Measurements from ENCODE around the gene CELA2B. TPM values are rescaled to one million over a fixed set of nuclear protein-coding genes. Genes with fewer than 3 reads are reported as not detected.
"Not testable (repeated sequence)": the region's sequence is repeated elsewhere in the genome, so short reads cannot be mapped to it uniquely, and the experiment has no call there.

Gene CELA2B
- total RNA-seq, 1 donor from 2014 or later: not detected

DNA sequence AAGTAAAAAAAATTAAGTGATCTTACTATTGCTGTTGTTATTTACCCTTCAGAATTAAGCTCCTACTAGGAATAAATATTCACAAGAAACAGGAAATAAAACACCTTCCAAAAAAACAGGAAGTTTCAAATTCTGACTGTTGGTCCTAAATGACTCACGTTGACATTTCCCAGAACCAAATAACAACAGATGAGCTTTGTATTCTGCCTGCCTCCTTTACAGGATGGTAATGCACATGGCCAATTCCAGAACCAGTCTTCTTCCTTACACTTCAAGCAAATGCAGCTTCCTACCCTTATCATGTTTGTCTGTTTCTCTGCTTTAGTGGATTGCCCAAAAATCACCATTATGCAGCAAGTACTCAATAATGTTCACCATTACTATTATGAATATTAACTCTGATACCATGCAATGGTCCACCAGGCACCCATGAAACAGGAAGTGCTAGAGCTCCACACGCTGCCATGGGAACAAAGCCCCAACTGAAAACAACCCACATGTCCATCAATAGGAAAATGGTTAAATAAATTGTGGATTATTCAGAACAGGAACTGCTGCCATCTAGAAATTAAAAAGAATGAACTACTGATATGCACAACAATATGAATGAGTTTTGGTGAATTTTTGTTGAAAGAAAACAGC, 39.2 kb downstream of the CELA2B start:
- ATAC-seq (ENCODE audit: poor library complexity) (no peak), DNase-seq (no peak)
- intact Hi-C loops (cut with DNase I): no loop called here

DNA sequence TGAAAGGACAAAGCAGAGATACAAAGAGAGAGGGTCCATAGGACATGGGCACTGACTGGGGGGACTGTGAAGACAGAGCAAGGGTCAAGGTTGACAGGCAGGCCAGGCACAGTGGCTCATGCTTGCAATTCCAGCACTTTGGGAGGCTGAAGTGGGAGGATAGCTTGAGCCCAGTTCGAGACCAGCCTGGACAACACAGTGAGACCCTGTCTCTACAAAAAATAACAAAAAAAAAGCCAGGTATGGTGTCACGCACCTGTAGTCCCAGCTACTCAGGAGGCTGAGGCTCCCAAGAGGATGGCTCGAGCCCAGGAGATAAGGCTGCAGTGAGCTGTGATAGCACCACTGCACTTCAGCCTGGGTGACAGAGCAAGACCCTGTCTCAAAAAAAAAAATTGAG, 43.7 kb downstream of the CELA2B start:
- intact Hi-C loops (cut with DNase I): no loop called here
- no peak for ATAC-seq (ENCODE audit: poor library complexity)

DNA sequence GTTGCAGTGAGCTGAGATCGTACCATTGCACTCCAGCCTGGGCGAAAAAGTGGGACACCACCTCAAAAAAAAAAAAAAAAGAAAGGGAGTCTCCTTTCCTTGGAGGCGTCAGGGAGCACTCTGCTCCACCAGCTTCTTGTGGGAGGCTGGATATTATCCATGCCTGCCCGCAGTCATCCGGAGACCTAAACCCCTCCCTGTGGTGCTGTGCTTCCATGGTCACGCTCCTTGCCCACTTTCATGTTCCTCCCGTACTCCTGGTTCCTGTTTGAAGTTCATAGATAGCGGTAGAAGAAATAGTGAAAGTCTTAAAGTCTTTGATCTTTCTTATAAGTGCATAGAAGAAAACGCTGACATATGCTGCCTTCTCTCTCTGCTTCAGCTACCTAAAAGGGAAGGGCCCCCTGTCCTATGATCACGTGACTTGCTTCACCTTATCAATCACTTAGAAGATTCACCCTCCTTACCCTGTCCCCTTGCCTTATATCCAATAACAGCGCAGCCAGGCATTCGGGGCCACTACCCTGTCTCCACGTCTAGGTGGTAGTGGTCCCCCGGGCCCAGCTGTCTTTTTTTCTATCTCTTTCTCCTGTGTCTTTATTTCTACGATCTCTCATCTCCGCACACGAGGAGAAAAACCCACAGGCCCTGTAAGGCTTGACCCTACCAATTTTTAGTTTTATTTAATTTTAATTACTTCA, 45.5 kb downstream of the CELA2B start:
- DNase-seq; intact Hi-C loops (cut with DNase I); ATAC-seq (ENCODE audit: poor library complexity): not testable (repeated sequence)

More for the DNA sequence above, 43.7 kb downstream of the CELA2B start:
- no peak for DNase-seq

DNA sequence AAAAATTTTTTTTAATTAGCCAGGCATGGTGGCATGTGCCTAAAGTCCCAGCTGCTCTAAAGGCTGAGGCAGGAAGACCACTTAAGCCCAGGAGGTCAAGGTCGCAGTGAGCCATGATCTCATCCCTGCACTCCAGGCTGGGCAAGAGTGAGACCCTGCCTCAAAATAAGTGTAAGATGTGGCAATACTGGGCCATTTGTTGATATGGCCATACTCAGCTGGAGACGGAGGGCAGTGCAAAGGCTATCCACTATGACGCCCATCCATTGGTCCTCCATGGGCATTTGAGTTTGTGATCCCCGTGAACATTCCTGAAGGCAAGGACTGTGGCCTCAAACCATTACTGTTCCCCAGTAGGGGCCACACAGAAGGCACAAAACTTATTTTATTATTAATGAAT, 46.6 kb downstream of the CELA2B start:
- ATAC-seq (ENCODE audit: poor library complexity): no peak
- DNase-seq: no peak
- intact Hi-C loops (cut with DNase I): no loop called here

DNA sequence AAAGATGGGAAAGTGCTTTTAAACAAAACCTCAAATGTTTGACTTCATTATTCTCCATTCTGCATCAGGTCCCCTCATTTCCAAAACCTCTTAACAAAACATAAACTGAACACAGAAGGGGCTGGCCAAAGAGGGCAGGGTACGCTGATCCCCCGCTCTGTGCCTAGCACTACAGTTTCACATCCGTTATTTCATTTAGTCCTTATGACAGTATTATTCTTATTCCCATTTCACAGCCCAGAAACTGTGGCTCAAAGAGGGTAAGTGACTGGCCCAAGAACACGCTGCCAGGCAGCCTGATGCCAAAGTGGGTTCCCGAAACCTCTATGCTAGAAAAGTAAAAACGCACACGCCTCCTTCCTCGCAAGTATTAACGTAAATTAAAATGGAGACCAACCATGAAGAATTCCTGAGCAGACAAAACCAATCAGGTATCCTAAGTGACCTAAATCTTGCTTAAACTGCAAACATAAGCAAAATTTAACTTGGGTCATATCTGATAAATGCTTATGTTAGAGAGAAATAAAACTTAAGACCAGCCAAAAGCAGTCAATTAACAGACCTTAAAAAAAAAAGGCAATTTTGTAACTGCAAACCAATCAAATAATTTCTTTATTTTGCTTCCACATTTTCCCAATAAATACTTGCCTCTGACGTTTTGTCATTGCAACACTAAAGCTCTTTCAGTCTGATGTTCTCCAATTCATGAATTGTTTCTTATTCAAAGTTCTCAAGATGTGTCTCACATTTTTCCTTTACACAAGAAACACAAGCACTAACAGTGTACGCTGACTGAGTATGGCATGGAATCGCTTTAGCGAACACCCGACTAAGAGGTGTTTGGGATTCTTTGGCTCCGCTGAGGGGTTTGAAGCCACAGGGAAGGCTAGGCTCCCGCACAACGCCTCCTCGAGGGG, 47.5 kb downstream of the CELA2B start:
- intact Hi-C loops (cut with DNase I): no loop called here
- no peak for DNase-seq
- no peak for ATAC-seq (ENCODE audit: poor library complexity)

DNA sequence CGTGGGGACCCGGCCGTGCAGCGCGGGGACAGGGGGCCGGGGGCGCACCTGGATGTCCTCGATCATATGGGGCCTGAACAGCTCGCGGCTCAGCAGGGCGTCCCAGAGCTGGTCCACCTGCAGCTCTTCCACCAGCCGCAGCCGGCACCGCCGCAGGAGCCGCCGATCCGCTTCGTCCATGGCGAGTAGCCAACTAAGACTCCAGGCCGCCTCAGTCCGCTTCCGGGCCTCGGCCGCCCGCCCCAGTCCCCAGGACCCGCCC, 48.0 kb downstream of the CELA2B start, which contains the start of gene CASP9:
CASP9 (minus strand) TSS at position 195 of the 262 bp plus-strand sequence; CDS start at position 180, 15 bp downstream.
- intact Hi-C loops (cut with DNase I): no loop called here
- no peak for DNase-seq
- no peak for ATAC-seq (ENCODE audit: poor library complexity)

DNA sequence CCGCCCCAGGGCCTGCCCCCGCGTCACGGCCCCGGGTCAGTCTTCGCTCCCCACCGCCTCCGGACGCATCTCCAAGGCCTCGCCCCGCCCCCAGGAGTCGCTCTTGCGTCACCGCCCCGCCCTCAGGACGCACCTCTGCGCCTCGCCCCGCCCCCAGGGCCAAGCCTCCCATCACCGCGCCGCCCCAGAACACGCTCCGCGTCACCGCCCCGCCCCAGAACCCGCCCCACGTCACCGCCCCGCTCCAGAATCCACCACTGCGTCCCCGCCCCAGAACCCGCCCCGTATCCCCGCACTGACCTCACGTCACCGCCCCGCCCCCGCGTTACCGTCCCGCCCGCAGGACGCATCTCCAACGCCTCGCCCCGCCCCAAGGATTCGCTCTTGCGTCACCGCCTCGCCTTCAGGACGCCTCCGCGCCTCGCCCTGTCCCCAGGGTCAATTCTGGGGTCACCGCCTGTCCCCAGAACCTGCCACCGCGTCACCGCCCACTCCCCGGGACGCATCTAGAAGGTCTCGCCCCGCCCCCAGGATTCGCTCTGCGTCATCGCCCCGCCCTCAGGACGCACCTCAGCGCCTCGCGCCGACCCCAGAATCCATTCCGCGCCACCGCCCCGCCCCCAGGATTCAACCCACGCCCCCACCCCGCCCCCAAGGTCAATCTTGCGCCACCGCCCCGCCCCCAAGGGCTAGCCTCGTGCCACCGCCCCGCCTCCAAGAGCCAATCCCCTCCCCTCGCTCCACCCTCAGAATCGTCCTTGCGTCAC, 48.6 kb downstream of the CELA2B start:
- ATAC-seq (ENCODE audit: poor library complexity) (peak; percentile 75), DNase-seq (peak; percentile 100)
- intact Hi-C loops (cut with DNase I): no loop called here

DNA sequence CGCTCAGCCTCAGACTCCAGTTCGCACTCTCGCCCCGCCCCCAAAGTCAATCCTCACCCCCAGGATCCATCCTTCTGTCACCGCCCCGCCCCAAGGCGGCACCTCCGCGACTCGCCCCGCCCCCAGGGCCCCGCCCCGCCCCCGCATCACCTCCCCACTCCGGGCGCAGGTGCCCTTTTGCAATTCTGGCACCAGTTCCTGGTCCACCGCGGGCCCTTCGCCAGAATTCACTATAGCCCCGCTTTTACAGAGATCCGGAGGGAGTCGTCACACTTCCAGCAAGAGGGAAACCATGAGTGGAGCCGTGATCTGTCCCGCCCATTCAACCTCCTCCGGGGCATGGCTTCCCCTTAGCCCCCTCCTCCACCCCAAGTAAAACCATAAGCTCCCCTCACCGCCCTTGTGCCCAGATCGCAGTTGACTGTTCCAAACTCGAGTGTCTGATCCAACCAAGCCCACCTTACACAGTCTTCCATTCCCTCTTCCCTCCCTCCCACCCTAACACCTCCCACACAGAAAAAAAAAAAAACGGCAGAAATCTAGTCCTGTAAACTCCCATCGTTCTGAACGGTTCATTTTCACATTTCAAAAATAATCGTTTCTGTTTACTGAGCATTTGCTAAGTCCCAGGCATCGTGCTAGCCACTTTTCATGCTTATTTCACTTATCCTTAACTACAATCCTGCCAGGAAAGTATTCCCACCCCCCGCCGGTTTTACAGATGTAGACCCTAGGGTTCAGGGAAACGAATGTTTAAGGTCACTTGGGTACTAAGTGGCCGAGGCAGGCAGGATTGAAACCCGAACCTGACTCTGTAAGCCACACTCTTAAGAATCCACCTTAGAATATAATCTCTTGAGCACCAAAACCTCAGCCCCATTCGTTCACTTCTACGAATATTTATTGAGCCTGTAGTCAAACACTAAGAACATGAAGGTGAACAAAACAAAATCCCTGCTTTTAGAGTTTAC, 49.4 kb downstream of the CELA2B start:
- intact Hi-C loops (cut with DNase I): no loop called here
- ATAC-seq (ENCODE audit: poor library complexity): peak; percentile 7
- DNase-seq: no peak

DNA sequence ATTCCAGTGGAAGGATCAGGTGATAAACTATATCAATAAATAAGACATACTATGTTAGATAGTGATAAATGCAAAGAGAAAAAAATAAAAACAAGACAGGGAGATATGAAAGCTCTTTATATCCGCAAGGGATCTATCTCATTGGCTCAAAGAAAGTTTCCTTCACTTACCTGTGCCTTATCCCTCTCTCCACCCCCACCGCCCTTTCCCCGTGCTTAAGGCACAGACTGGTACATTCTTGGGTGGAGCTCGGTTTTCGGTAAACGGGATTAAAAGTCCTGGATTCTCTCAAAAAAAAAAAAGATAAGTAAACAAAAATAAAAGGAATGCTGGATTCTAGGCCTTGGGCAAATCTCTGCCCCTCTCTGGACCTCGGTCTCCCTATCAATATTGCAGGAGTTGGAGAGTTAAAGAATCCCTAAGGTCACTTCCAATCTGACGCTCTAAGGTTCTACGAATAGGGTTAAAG, 50.2 kb downstream of the CELA2B start:
- intact Hi-C loops (cut with DNase I): no loop called here
- DNase-seq (no peak), ATAC-seq (ENCODE audit: poor library complexity) (no peak)

DNA sequence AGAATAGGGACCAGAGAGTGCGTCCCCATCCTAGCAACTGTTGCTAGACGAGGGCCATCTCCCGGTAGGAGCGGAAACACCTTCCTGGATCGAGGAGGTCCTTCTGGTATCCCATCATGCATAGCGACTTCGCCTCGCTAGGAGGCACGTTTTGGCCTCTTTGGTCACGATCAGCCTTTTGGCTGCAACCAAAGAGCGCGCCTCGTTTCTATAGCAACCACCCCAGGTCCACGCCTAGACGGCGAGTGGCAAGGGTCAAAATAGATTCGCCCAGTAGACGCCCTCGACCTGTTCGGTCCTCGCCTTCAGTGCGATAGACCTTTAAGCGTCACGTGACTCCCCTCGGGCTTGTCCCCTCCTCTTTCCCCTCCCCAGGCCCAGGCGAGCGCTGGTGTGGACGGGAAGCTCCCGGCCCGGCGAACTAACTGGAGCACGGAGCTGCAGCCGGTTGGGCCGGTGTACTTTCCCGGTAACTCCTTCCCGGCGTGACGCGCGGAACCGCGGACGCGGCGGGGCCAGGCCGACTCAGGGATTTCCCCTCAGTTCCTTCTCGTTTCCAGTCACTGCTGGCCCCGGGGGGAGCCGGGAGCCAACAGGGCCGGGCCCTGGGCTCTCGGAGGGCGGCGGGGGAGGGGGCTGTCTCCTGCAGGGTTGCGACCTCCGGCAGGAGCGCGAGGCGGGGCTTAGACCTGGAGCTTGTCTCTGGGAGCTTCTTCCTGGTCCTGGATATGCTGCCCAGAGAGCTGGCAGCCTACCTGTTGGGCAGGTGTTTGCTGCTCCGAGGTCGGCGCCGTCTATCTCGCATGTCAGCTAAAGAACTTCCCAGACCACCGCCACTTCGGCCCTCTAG, 50.8 kb downstream of the CELA2B start, which contains the start of gene DNAJC16:
DNAJC16 (plus strand) TSS at position 359 of the 850 bp plus-strand sequence. CDS start 2,258 bp downstream, outside the sequence.
- DNase-seq (peak; percentile 98), ATAC-seq (ENCODE audit: poor library complexity) (peak; percentile 65)
- intact Hi-C loops (cut with DNase I): no loop called here

DNA sequence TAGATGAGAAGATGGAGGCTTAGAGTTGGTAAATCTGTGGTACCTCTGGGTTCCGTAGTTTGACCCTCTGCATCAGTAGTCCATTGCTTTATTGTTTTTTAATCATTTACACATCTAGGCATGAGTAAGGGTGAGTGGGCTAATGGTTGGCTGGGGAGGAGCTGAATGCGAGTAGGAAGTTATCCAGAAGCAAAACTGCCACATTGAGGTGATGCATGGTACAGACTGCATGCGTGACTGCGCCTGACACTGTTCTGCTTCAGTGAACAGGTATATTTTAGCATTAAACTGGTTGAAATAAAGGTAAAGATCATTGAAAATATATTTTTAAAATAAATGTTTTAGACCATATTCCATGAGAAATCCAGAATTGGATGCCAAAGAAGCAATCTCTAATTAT, 55.1 kb downstream of the CELA2B start:
- intact Hi-C loops (cut with DNase I): no loop called here
- ATAC-seq (ENCODE audit: poor library complexity) (no peak), DNase-seq (no peak)

DNA sequence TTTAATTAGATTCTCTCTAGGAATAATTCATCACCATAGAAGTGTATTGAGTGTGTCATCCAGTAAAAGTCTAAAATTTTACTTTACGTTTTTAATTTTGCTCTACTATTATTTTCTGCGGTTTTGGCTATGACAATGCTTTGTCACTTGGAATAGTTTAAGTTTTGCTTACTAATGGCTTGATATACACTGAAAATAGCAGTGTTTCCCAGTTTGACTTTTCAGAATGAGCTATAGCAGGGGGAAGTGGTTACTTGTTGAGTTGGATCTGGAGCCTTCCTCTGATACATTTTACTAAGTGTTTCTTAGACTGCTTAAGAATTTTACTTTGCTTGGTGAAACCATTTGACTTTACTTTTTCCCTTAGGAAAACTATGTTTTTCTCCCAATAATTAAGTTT, 55.8 kb downstream of the CELA2B start:
- ATAC-seq (ENCODE audit: poor library complexity) (no peak), DNase-seq (no peak)
- intact Hi-C loops (cut with DNase I): no loop called here

DNA sequence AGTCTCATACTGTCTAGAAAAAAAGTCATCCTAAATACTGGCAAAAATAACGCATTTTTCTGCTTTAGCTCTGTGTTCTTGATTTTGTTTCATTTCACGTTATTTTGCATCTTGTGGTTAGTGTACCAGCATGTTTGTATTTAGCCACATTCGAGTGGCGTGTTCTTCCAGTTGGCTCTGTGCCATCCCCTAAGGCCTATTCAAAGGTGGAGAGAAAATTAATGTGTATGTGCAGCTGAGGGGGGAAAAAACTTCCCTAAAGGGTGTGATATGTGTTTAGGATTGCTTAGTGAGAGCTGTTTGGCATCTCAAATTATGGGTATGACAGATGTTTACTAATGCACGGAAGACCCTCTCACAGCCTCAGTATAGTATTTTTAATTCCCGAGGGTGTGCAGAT, 62.9 kb downstream of the CELA2B start:
- intact Hi-C loops (cut with DNase I): no loop called here
- DNase-seq (no peak), ATAC-seq (ENCODE audit: poor library complexity) (no peak)

DNA sequence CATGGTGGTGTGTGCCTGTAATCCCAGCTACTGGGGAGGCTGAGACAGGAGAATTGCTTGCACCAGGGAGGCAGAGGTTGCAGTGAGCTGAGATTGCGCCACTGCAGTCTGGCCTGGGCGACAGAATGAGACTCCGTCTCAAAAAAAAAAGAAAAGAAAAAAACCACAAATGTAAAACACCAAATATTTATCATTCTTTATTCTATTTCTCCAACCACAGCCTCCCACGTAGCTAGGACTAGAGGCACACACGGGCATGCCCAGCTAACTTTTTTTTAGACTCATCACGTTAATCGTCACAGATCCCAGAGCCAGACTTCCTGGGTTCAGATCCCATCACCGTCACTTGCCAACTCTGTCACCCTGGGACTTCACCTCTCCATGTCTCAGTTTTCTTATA, 64.3 kb downstream of the CELA2B start:
- DNase-seq (no peak), ATAC-seq (ENCODE audit: poor library complexity) (no peak)
- intact Hi-C loops (cut with DNase I): no loop called here

All from Right ventricle myocardium superior (tissue), 1 donor.